ENCODE measurements around the gene CACNA1C. TPM values are rescaled to one million over a fixed set of nuclear protein-coding genes. Genes with fewer than 3 reads are reported as not detected.

CACNA1C gene
- total and polyA plus RNA-seq, 10 of the 15 experiments (the other 5 are each of a cell fraction or from before 2014, with no cell fraction given) = under 0.01 to 0.15 (median 0.09) TPM; not detected in 5

DNA sequence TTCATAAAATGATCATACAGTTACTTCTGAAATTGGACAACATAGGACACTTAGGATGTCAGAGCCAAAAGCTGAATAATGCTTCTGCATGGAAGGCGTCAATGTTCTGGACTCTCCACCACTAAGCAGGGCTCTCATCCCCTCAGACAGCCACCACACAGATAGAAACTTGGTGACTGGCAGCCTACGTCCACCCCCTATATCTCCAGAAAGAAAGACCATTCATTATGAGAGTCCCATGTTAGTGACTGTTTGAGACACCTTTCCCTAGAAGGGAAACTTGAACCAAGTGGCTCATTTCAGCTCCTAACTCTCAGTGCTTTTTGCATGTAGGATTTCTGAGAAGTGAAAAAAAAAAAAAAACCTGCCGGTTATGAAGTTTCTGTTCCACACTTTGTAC is 491.0 kb downstream of the CACNA1C start:
- Histone ChIP-seq H3K9me3 (replicated peaks; ENCODE audit: control insufficient read depth, insufficient read depth, low read length) (no peaks in the 10 kb centered on the region; the same call in 2 of the 3 replicates), H2AFZ (ENCODE audit: control insufficient read depth, low read depth, low read length) (no peak overlapping the region), H3K4me1 (ENCODE audit: control insufficient read depth, insufficient read depth, low read length) (peaks cover 6% of the 10 kb centered on the region; the same call in 1 of the 2 replicates), H3K4me2 (ENCODE audit: control insufficient read depth, insufficient read depth) (no peak overlapping the region; the same call in 1 of the 2 replicates), H3K4me3 (no peak overlapping the region), H3K9ac (ENCODE audit: control insufficient read depth, insufficient read depth, low read length) (no peak overlapping the region), H3K36me3 (ENCODE audit: control insufficient read depth in 2 of 2, insufficient read depth in 2 of 2, low read length in 1 of 2) (no peaks in the 10 kb centered on the region), H3K79me2 (ENCODE audit: control insufficient read depth, insufficient read depth, low read length) (no peaks in the 10 kb centered on the region), H3K27ac (ENCODE audit: control insufficient read depth, insufficient read depth) (no peak overlapping the region), H3K27me3 (replicated peaks in 1 of 2; ENCODE audit: control insufficient read depth in 2 of 2, insufficient read depth in 2 of 2, low read length in 1 of 2) (no peaks in the 10 kb centered on the region; a peak in 1 of 4 replicates), H4K20me1 (ENCODE audit: control insufficient read depth, insufficient read depth) (no peaks in the 10 kb centered on the region)
- TF ChIP-seq SP1 (IDR thresholded peaks at IDR 0.05; ENCODE audit: low read depth, low read length) (no peak), IRF4 (IDR thresholded peaks at IDR 0.05; ENCODE audit: low read depth, low read length) (no peak), KLF5 (IDR thresholded peaks at IDR 0.05; ENCODE audit: partially characterized antibody) (no peak), RFX5 (IDR thresholded peaks at IDR 0.05; ENCODE audit: low read depth, low read length) (no peak), PAX8 (IDR thresholded peaks at IDR 0.05) (no peak), ATF3 (IDR thresholded peaks at IDR 0.05; ENCODE audit: borderline replicate concordance, extremely low read depth, low read depth, low read length) (no peak), BHLHE40 (IDR thresholded peaks at IDR 0.05; ENCODE audit: borderline replicate concordance in 1 of 2, low read depth in 2 of 2, low read length in 1 of 2) (no peak), E2F4 (IDR thresholded peaks at IDR 0.05; ENCODE audit: low read depth, low read length) (no peak), SPI1 (IDR thresholded peaks at IDR 0.05; ENCODE audit: borderline replicate concordance, insufficient read depth, low read depth, low read length) (no peak), ASH2L (IDR thresholded peaks at IDR 0.05; ENCODE audit: borderline replicate concordance, low read depth) (no peak), ATF7 (IDR thresholded peaks at IDR 0.05; ENCODE audit: low read depth) (no peak), NBN (IDR thresholded peaks at IDR 0.05) (no peak), ZNF24 (IDR thresholded peaks at IDR 0.05) (no peak), ZSCAN29 (IDR thresholded peaks at IDR 0.05) (no peak), BMI1 (IDR thresholded peaks at IDR 0.05; ENCODE audit: borderline replicate concordance) (no peak), STAT1 (conservative IDR thresholded peaks at IDR 0.05) (no peak), NR2C2 (IDR thresholded peaks at IDR 0.05; ENCODE audit: borderline replicate concordance, control insufficient read depth, insufficient read length, low read depth) (no peak), IRF5 (IDR thresholded peaks at IDR 0.05; ENCODE audit: borderline replicate concordance) (no peak)
- 13% methylated on average over 3 of the region's 3 CpGs for WGBS (ENCODE audit: insufficient coverage, insufficient replicate concordance, low lambda C conversion rate, missing lambda C conversion rate)
- POLR2A ChIA-PET = no interaction called here
- RAD21 ChIA-PET (ENCODE audit: unreplicated experiment) = no interaction called here
- DNase-seq (ENCODE audit: low read depth, low spot score) (peak; percentile 47), FAIRE-seq (peak; percentile 59), ATAC-seq (no peak)
- SMC1A ChIA-PET (ENCODE audit: uncharacterized antibody, unreplicated experiment) = no interaction called here
- intact Hi-C loops (cut with micrococcal nuclease; ENCODE audit: unreplicated experiment) (no loop called here), in situ Hi-C loops (cut with MboI) (no loop called here)
- CTCF ChIA-PET = no interaction called here
- no TSS peak for BruUV-seq (replicated peaks)

Data from GM12878 (cell line).